ENCODE measurements around the gene PLXNA2. TPM values are rescaled to one million over a fixed set of nuclear protein-coding genes. Genes with fewer than 3 reads are reported as not detected.

The PLXNA2 gene
- total RNA-seq, 1 experiment from 2014 or later, result 0.89 TPM

DNA sequence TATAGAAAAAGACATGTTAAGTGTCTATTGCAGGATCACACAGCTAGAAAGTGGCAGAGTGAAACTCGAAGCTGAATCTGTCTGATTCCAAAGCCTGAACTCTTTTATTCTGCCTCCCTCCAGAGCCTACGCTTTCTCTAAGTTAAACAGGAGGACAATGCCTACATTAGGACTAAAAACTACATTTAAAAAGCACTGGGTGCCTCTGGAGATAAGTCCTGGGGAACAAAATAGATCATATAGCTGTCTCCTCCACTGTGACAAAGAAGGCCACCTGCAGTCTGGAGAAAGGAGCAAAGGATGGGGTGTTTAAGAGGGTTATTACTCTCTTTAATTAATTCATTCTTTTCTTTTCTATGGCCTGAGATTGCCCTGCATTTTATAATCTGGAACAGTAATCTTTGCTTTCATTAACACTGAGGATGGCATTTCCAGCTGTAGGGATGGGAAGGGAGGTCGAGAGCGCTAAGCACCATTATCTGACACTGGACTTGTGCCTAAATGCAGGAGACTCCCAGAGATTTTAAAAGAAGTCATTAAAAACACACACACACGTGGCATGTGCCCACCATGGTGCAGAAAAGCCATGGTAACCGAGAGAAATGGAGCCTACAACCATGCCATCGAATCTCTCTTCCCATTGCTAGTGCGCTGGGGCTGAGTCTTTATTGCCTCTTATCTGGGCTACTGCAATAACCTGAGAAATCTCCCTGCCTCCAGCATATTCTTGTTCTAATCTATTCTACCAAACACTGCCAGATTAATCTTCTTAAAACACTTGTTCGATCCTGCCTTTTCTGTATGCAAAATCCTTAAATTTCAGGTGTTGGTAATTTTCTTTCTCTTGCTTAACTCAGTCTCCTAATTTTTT is 92.2 kb downstream of the PLXNA2 start:
- ChIA-PET CTCF (no interaction called here), RAD21 (ENCODE audit: low non-redundant PET in 1 of 2, low total read pairs in 2 of 2, uncharacterized antibody in 2 of 2, unreplicated experiment in 2 of 2) (no interaction called here), POLR2A (no interaction called here)
- no peak overlapping the region for H2AFZ ChIP-seq (ENCODE audit: low read depth, low read length, poor library complexity, severe bottlenecking)
- no peak overlapping the region for H3K4me3 ChIP-seq (replicated peaks in 1 of 2; ENCODE audit: low read depth in 1 of 2, low read length in 2 of 2)
- BruUV-seq (replicated peaks), result no TSS peak
- no peaks in the 10 kb centered on the region for H4K20me1 ChIP-seq (ENCODE audit: insufficient read depth)
- intact Hi-C loops (cut with micrococcal nuclease), result no loop called here
- no peak for TF ChIP-seq POLR2A (IDR thresholded peaks at IDR 0.05; ENCODE audit: borderline replicate concordance, extremely low read depth, insufficient read depth, insufficient read length)
- no peak overlapping the region for H3K9ac ChIP-seq (ENCODE audit: low read length)
- H3K27me3 ChIP-seq (ENCODE audit: insufficient read depth, low read length), result no peaks in the 10 kb centered on the region; the same call in none of the 2 replicates
- DNase-seq (ENCODE audit: low read depth, low spot score), result no peak
- peaks cover 0 to 7% of the 10 kb centered on the region in 2 experiments; a peak in 1 of 4 replicates for H3K4me1 ChIP-seq (ENCODE audit: control insufficient read depth in 1 of 2, insufficient read depth in 2 of 2, low read length in 2 of 2)
- no peaks in the 10 kb centered on the region for H3K9me3 ChIP-seq (ENCODE audit: control insufficient read depth in 1 of 2, insufficient read depth in 1 of 2, low read depth in 1 of 2, low read length in 2 of 2)
- no peaks in the 10 kb centered on the region for H3K9me2 ChIP-seq (ENCODE audit: insufficient read depth)
- no peak for ATAC-seq
- H3K27ac ChIP-seq (ENCODE audit: low read depth, low read length), result no peak overlapping the region
- H3K4me2 ChIP-seq (ENCODE audit: low read length), result no peak overlapping the region
- H3K79me2 ChIP-seq (ENCODE audit: insufficient read depth, low read length), result no peaks in the 10 kb centered on the region
- no peaks in the 10 kb centered on the region for H3K36me3 ChIP-seq (ENCODE audit: control insufficient read depth in 1 of 2, insufficient read depth in 2 of 2, low read length in 2 of 2)

DNA sequence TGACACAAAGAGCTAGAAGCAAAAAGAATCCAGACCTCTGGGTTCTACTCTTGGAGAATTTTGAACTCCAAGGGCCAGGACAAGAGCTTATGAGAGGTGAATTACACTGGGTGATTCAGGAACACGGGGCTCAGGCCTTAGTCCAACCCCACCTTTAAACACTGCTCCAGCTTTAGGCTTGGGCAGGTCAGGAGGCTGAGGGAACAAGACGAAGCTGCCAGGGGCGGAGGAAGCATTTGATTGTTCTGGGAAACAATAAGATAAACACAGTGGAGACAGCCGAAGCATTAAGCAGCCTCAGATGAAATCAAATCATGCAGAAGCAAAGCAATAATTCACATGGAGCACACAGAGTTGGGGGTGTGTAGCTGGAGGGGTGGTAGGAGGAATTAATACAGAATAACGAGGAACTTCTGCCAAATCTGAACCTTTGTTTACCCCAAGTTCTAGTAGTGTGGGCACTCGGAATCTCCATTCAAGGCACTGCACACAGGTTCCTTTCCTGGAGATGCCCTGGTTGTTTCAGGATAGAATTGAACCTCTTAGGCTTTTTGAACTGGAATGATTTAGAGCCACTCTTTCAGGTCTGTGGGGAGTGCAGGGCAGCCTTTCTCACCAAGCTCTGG is 93.2 kb downstream of the PLXNA2 start:
- Histone ChIP-seq H3K9me2 (ENCODE audit: insufficient read depth) (no peaks in the 10 kb centered on the region), H3K9me3 (ENCODE audit: control insufficient read depth in 1 of 2, insufficient read depth in 1 of 2, low read depth in 1 of 2, low read length in 2 of 2) (no peaks in the 10 kb centered on the region), H3K27ac (ENCODE audit: low read depth, low read length) (no peak overlapping the region), H3K79me2 (ENCODE audit: insufficient read depth, low read length) (no peaks in the 10 kb centered on the region), H4K20me1 (ENCODE audit: insufficient read depth) (no peaks in the 10 kb centered on the region), H3K9ac (ENCODE audit: low read length) (no peak overlapping the region), H2AFZ (ENCODE audit: low read depth, low read length, poor library complexity, severe bottlenecking) (no peak overlapping the region), H3K4me2 (ENCODE audit: low read length) (no peak overlapping the region), H3K4me3 (replicated peaks in 1 of 2; ENCODE audit: low read depth in 1 of 2, low read length in 2 of 2) (no peak overlapping the region), H3K4me1 (ENCODE audit: control insufficient read depth in 1 of 2, insufficient read depth in 2 of 2, low read length in 2 of 2) (peaks cover 0 to 7% of the 10 kb centered on the region in 2 experiments; a peak in 1 of 4 replicates), H3K27me3 (ENCODE audit: insufficient read depth, low read length) (no peaks in the 10 kb centered on the region; the same call in 1 of the 2 replicates), H3K36me3 (ENCODE audit: control insufficient read depth in 1 of 2, insufficient read depth in 2 of 2, low read length in 2 of 2) (no peaks in the 10 kb centered on the region)
- intact Hi-C loops (cut with micrococcal nuclease), result no loop called here
- ChIA-PET RAD21 (ENCODE audit: low non-redundant PET in 1 of 2, low total read pairs in 2 of 2, uncharacterized antibody in 2 of 2, unreplicated experiment in 2 of 2) (no interaction called here), POLR2A (no interaction called here), CTCF (no interaction called here)
- no TSS peak for BruUV-seq (replicated peaks)
- DNase-seq (ENCODE audit: low read depth, low spot score) (no peak), ATAC-seq (no peak)
- no peak for TF ChIP-seq EZH2 (IDR thresholded peaks at IDR 0.05)
- no peak for TF ChIP-seq EZH2phosphoT487 (IDR thresholded peaks at IDR 0.05; ENCODE audit: borderline replicate concordance)
- no peak for TF ChIP-seq ELF1 (IDR thresholded peaks at IDR 0.05; ENCODE audit: borderline replicate concordance, low read depth)
- no peak for TF ChIP-seq SP1 (IDR thresholded peaks at IDR 0.05; ENCODE audit: low read depth)
- TF ChIP-seq POLR2AphosphoS5 (IDR thresholded peaks at IDR 0.05; ENCODE audit: low read depth, low read length), result no peak

Data from HCT116 (cell line).